Neutrophil (primary cell): ENCODE results near the gene LTF.
"Not testable (repeated sequence)": the region's sequence is repeated elsewhere in the genome, so short reads cannot be mapped to it uniquely, and the experiment has no call there.

ENCODE experiments used
- H3K27ac ChIP-seq: fragments of 200-600 bp; sonication (generic); 2 replicates; pipeline ENCODE4 v1.5.1; 2016; ENCODE audit warnings: mild to moderate bottlenecking, moderate library complexity
- H3K27me3 ChIP-seq: fragments of 200-600 bp; sonication (generic); 2 replicates; pipeline ENCODE4 v1.6.0; 2016; ENCODE audit warnings: mild to moderate bottlenecking
- H3K36me3 ChIP-seq: fragments of 200-600 bp; sonication (generic); 2 replicates; pipeline ENCODE4 v1.5.1; 2017
- H3K4me1 ChIP-seq, 2 experiments: fragments of 200-600 bp in 1 of 2; sonication (generic) in 1 of 2; 1 replicate in 1 of 2; 2 replicates in 1 of 2; pipeline versions ENCODE4 v1.5.1 to v1.6.1; 2013 to 2016; ENCODE audit warnings: low read depth in 1 of 2, low read length in 1 of 2, mild to moderate bottlenecking in 1 of 2, moderate library complexity in 1 of 2; ENCODE audit not compliant: control insufficient read depth in 1 of 2, insufficient read depth in 1 of 2
- H3K4me3 ChIP-seq, 2 experiments: fragments of 200-600 bp in 1 of 2; sonication (generic) in 1 of 2; 1 replicate in 1 of 2; 2 replicates in 1 of 2; pipeline ENCODE4 v1.5.1; 2013 to 2016; ENCODE audit warnings: low read depth in 1 of 2, low read length in 1 of 2, mild to moderate bottlenecking in 1 of 2, moderate library complexity in 1 of 2
- H3K9me3 ChIP-seq: fragments of 200-600 bp; sonication (generic); 2 replicates; pipeline ENCODE4 v1.5.1; 2016
- CTCF ChIP-seq: fragments of 200-600 bp; sonication (generic); IDR thresholded peaks from 2 replicates; pipeline ENCODE4 v1.5.1; 2016; ENCODE audit warnings: antibody characterized with exemption

The LTF gene

GRCh38 chr3:46395210-46395661 lies 69.5 kb downstream of the LTF start:
- H3K27ac ChIP-seq, result peak overlapping the region; percentile 79
- TF ChIP-seq CTCF, result no peak
- no peak overlapping the region for H3K4me3 ChIP-seq
- no peaks in the 10 kb centered on the region for H3K9me3 ChIP-seq
- H3K4me1 ChIP-seq, result peaks cover 42% of the 10 kb centered on the region in 2 experiments
- no peaks in the 10 kb centered on the region for H3K27me3 ChIP-seq
- no peaks in the 10 kb centered on the region for H3K36me3 ChIP-seq

- Histone ChIP-seq H3K4me1 (peaks cover 42% of the 10 kb centered on the region in 2 experiments), H3K9me3 (no peaks in the 10 kb centered on the region), H3K27me3 (no peaks in the 10 kb centered on the region), H3K4me3 (no peak overlapping the region), H3K36me3 (no peaks in the 10 kb centered on the region), H3K27ac (peak overlapping the region; percentile 79)
- no peak for TF ChIP-seq CTCF
These were observed 70.9 kb downstream of the LTF start for GRCh38 chr3:46393554-46394434.

- H3K4me1 ChIP-seq, result peaks cover 42% of the 10 kb centered on the region in 2 experiments
- no peak overlapping the region for H3K27ac ChIP-seq
- no peak for TF ChIP-seq CTCF
These were observed 71.7 kb downstream of the LTF start for GRCh38 chr3:46393011-46393410.

DNA sequence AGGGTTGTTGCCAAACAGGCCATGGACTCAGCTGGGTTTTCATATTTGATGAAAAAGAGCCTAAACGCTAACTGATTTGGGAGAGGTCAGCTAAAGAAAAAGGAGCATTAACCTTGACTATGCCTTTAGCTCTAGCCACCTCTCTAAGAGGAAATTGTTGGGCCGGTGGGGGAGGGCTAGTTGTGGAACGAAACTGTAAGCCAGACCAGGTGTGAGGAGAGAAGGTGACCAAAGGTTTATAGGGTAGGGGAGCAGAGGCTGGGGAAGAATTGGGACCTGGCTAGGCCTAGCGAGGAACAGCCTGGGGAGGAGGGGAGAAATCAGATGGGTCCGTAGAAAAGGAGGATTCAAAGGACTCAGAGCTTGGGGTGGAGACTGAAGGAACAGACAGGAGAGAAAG lies 73.2 kb downstream of the LTF start:
- H3K27me3 ChIP-seq, H3K36me3 ChIP-seq, H3K4me3 ChIP-seq, H3K9me3 ChIP-seq, H3K27ac ChIP-seq: not testable (repeated sequence)
- H3K4me1 ChIP-seq, result peaks cover 36% of the 10 kb centered on the region in 2 experiments

More at GRCh38 chr3:46393011-46393410, 71.7 kb downstream of the LTF start:
- Histone ChIP-seq H3K9me3 (no peaks in the 10 kb centered on the region), H3K27me3 (no peaks in the 10 kb centered on the region), H3K36me3 (no peaks in the 10 kb centered on the region), H3K4me3 (no peak overlapping the region)

DNA sequence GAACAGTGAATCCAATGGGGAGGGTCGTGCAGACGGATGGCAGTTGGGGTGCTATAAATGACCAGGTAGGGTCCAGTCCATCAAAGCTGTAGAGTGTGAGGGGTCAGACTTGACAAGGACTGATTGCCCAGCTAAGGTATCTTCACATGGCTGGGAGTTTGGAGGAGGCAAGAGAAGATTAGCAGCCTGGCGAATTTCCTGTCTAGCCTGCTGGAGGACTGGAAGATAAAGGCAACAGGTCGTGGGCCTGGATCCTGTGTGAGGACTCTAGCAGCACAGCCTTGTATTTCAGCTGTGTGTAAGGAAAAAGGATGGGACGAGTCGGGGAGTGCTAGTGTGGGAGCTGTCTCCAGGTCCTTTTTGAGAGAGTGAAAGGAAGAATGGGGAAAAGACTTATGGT lies 75.4 kb downstream of the LTF start:
- TF ChIP-seq CTCF, result no peak
- H3K4me3 ChIP-seq, result no peak overlapping the region
- no peaks in the 10 kb centered on the region for H3K36me3 ChIP-seq
- H3K9me3 ChIP-seq, result no peaks in the 10 kb centered on the region
- H3K4me1 ChIP-seq, result peaks cover 14 to 16% of the 10 kb centered on the region in 2 experiments
- H3K27ac ChIP-seq, result no peak overlapping the region
- no peaks in the 10 kb centered on the region for H3K27me3 ChIP-seq

DNA sequence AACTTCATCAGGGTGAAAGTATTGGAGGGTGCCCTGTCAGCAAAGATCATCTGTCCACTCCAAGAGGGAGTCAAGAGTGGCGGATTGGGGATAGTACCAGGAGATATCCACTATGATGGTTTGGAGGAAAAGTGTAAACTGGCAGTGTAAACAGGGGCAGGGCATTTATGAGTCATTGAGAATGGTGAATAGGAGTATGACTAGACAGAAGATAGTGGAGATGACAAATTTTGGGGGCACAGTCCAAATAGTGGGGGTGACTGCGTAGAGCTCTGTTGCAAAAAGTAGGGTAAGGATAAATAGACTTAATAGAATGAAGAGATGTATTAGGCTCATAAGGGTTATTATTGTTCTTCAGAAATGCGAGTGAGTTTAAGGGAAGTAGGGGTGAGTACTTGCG lies 75.9 kb downstream of the LTF start:
- not testable (repeated sequence) for H3K4me3 ChIP-seq, H3K27me3 ChIP-seq, H3K27ac ChIP-seq, H3K9me3 ChIP-seq, H3K36me3 ChIP-seq
- peaks cover 10 to 12% of the 10 kb centered on the region in 2 experiments for H3K4me1 ChIP-seq
